Left lung (tissue), 10 donors: ENCODE data around the gene GGCX. TPM values are rescaled to one million over a fixed set of nuclear protein-coding genes. Genes with fewer than 3 reads are reported as not detected.

ENCODE experiments used
- ATAC-seq: fragments of 200-7000 bp; cut with Tn5 transposase; one replicate; pipeline ENCODE4 v1.9.1; 2020; ENCODE audit warnings: moderate library complexity
- DNase-seq, 4 donors: peaks; one replicate each; pipeline ENCODE4 v3.0.0-alpha.2; 2013 to 2020
- H3K27ac ChIP-seq, 2 donors: fragments of 200-600 bp; sonication (generic) in 1 of 2; one replicate each; pipeline versions ENCODE4 v1.5.0 to v1.8.0; 2020 to 2021
- H3K27me3 ChIP-seq, 2 donors: fragments of 200-600 bp; sonication (generic) in 1 of 2; one replicate each; pipeline versions ENCODE4 v1.5.0 to v1.8.0; 2020 to 2021
- H3K36me3 ChIP-seq, 2 donors: fragments of 200-600 bp; sonication (generic) in 1 of 2; one replicate each; pipeline versions ENCODE4 v1.5.0 to v1.8.0; 2020 to 2021
- H3K4me1 ChIP-seq, 2 donors: fragments of 200-600 bp; one replicate each; pipeline ENCODE4 v1.8.0; 2021
- H3K4me3 ChIP-seq, 2 donors: fragments of 200-600 bp; sonication (generic) in 1 of 2; one replicate each; pipeline versions ENCODE4 v1.5.0 to v1.8.0; 2020 to 2021; ENCODE audit warnings: mild to moderate bottlenecking in 1 of 2
- H3K9me3 ChIP-seq, 2 donors: fragments of 200-600 bp; sonication (generic) in 1 of 2; one replicate each; pipeline versions ENCODE4 v1.5.0 to v1.8.0; 2020 to 2021
- CTCF ChIP-seq, 2 donors: fragments of 200-600 bp; sonication (generic) in 1 of 2; IDR thresholded peaks; one replicate each; pipeline versions ENCODE4 v1.5.0 to v1.8.0; 2021; ENCODE audit warnings: antibody characterized with exemption in 2 of 2
- intact Hi-C, 2 donors: fragments of 100-400 bp; cut with DNase I; formaldehyde crosslinking; loops; one replicate each; pipeline versions ENCODE4 v1.11.2 to v1.14.2; 2022
- polyA plus RNA-seq, 6 donors: library from polyadenylated mRNA; unstranded; fragments of 120-200 nt; gene quantifications; one replicate each; pipeline ENCODE4 v1.2.1, GENCODE V29; 2013; ENCODE audit not compliant: insufficient read length in 6 of 6
- total RNA-seq, 2 donors: library from RNA; stranded (reverse); fragmentation: NEBNext Ultra II Directional; extraction: Animal tissue kit (Norgen Biotek cat#: 25700); gene quantifications; one replicate each; pipeline ENCODE4 v1.2.1, GENCODE V29; 2021
- donor health status: DM: no; HTN: yes; CAD: no.
- donor health status: DM: no; HTN: no; CAD: no.

The GGCX gene
- total and polyA plus RNA-seq, 8 donors, result 31.9 to 126 (median 37.7) TPM

GRCh38 chr2:85528355-85528754, 32.9 kb downstream of the GGCX start:
- H3K4me3 ChIP-seq, result no peak overlapping the region
- no peaks in the 10 kb centered on the region for H3K9me3 ChIP-seq
- H3K36me3 ChIP-seq, result no peaks in the 10 kb centered on the region
- intact Hi-C loops, result no loop called here
- no peak overlapping the region for H3K27ac ChIP-seq
- H3K4me1 ChIP-seq, result peaks cover 0 to 27% of the 10 kb centered on the region in 2 donors
- no peaks in the 10 kb centered on the region for H3K27me3 ChIP-seq
- DNase-seq (no peak), ATAC-seq (no peak)
- no peak for TF ChIP-seq CTCF (IDR thresholded peaks at IDR 0.05)

- H3K4me3 ChIP-seq, result no peak overlapping the region
- H3K27ac ChIP-seq, result no peak overlapping the region
- no peak for TF ChIP-seq CTCF (IDR thresholded peaks at IDR 0.05)
- no peaks in the 10 kb centered on the region for H3K9me3 ChIP-seq
- DNase-seq (no peak), ATAC-seq (no peak)
- no peaks in the 10 kb centered on the region for H3K36me3 ChIP-seq
- peaks cover 0 to 27% of the 10 kb centered on the region in 2 donors for H3K4me1 ChIP-seq
- no peaks in the 10 kb centered on the region for H3K27me3 ChIP-seq
- intact Hi-C loops, result no loop called here
Observed at GRCh38 chr2:85527787-85528186, 33.5 kb downstream of the GGCX start.

- ATAC-seq (no peak), DNase-seq (no peak)
- Histone ChIP-seq H3K4me3 (no peak overlapping the region), H3K27me3 (no peaks in the 10 kb centered on the region), H3K4me1 (peaks cover 0 to 15% of the 10 kb centered on the region in 2 donors), H3K9me3 (no peaks in the 10 kb centered on the region), H3K27ac (no peak overlapping the region), H3K36me3 (no peaks in the 10 kb centered on the region)
- TF ChIP-seq CTCF (IDR thresholded peaks at IDR 0.05), result no peak
- intact Hi-C loops, result no loop called here
Observed at GRCh38 chr2:85525567-85525966, 35.7 kb downstream of the GGCX start.

- H3K27me3 ChIP-seq, result no peaks in the 10 kb centered on the region
- no peak for TF ChIP-seq CTCF (IDR thresholded peaks at IDR 0.05)
- H3K4me1 ChIP-seq, result peaks cover 0 to 15% of the 10 kb centered on the region in 2 donors
- DNase-seq, result no peak
- no peak for ATAC-seq
- no peaks in the 10 kb centered on the region for H3K9me3 ChIP-seq
- no peaks in the 10 kb centered on the region for H3K36me3 ChIP-seq
- intact Hi-C loops, result no loop called here
- H3K4me3 ChIP-seq, result no peak overlapping the region
- no peak overlapping the region for H3K27ac ChIP-seq
Observed at GRCh38 chr2:85525029-85525428, 36.3 kb downstream of the GGCX start.

- TF ChIP-seq CTCF (IDR thresholded peaks at IDR 0.05), result no peak
- peak overlapping the region in 1 of 2 donors; percentile 20 for H3K27ac ChIP-seq
- no peak overlapping the region for H3K4me3 ChIP-seq
- ATAC-seq (peak; percentile 44), DNase-seq (no peak)
- intact Hi-C loops, result no loop called here
- H3K9me3 ChIP-seq, result no peaks in the 10 kb centered on the region
- H3K4me1 ChIP-seq, result peaks cover 0 to 15% of the 10 kb centered on the region in 2 donors
- no peaks in the 10 kb centered on the region for H3K36me3 ChIP-seq
- H3K27me3 ChIP-seq, result no peaks in the 10 kb centered on the region
Observed at GRCh38 chr2:85524336-85524908, 36.9 kb downstream of the GGCX start.
